ENCODE data around the gene CDH13.

Gene CDH13

GRCh38 chr16:83744441-83744981, 1117.7 kb downstream of the CDH13 start:
- H3K27ac ChIP-seq (ENCODE audit: low read depth, low read length), result no peak overlapping the region
- H3K9ac ChIP-seq (ENCODE audit: low read length), result no peak overlapping the region
- H3K36me3 ChIP-seq (ENCODE audit: control insufficient read depth, insufficient read depth, low read length), result no peaks in the 10 kb centered on the region
- no peak overlapping the region for H3K4me3 ChIP-seq (ENCODE audit: low read depth, low read length)
- H3K27me3 ChIP-seq (ENCODE audit: control insufficient read depth, insufficient read depth, low read length), result no peaks in the 10 kb centered on the region
- H3K9me3 ChIP-seq (ENCODE audit: control insufficient read depth, insufficient read depth, low read depth, low read length), result peaks cover 3% of the 10 kb centered on the region; the same call in 1 of the 2 replicates
- peaks cover 10% of the 10 kb centered on the region; the same call in 1 of the 2 replicates for H3K4me1 ChIP-seq (ENCODE audit: control insufficient read depth, insufficient read depth, low read length)

- Histone ChIP-seq H3K27me3 (ENCODE audit: control insufficient read depth, insufficient read depth, low read length) (no peaks in the 10 kb centered on the region), H3K9me3 (ENCODE audit: control insufficient read depth, insufficient read depth, low read depth, low read length) (peaks cover 3% of the 10 kb centered on the region; the same call in 1 of the 2 replicates), H3K36me3 (ENCODE audit: control insufficient read depth, insufficient read depth, low read length) (no peaks in the 10 kb centered on the region), H3K4me1 (ENCODE audit: control insufficient read depth, insufficient read depth, low read length) (peaks cover 10% of the 10 kb centered on the region; the same call in 1 of the 2 replicates), H3K4me3 (ENCODE audit: low read depth, low read length) (no peak overlapping the region), H3K9ac (ENCODE audit: low read length) (no peak overlapping the region), H3K27ac (ENCODE audit: low read depth, low read length) (no peak overlapping the region)
These were observed 1119.8 kb downstream of the CDH13 start for GRCh38 chr16:83746611-83747010.

- no peaks in the 10 kb centered on the region for H3K27me3 ChIP-seq (ENCODE audit: control insufficient read depth, insufficient read depth, low read length)
- peaks cover 3% of the 10 kb centered on the region; the same call in 1 of the 2 replicates for H3K9me3 ChIP-seq (ENCODE audit: control insufficient read depth, insufficient read depth, low read depth, low read length)
- H3K9ac ChIP-seq (ENCODE audit: low read length), result no peak overlapping the region
- H3K36me3 ChIP-seq (ENCODE audit: control insufficient read depth, insufficient read depth, low read length), result no peaks in the 10 kb centered on the region
- no peak overlapping the region for H3K27ac ChIP-seq (ENCODE audit: low read depth, low read length)
- H3K4me1 ChIP-seq (ENCODE audit: control insufficient read depth, insufficient read depth, low read length), result peaks cover 10% of the 10 kb centered on the region; the same call in 1 of the 2 replicates
- no peak overlapping the region for H3K4me3 ChIP-seq (ENCODE audit: low read depth, low read length)
These were observed 1121.2 kb downstream of the CDH13 start for GRCh38 chr16:83747936-83748335.

DNA sequence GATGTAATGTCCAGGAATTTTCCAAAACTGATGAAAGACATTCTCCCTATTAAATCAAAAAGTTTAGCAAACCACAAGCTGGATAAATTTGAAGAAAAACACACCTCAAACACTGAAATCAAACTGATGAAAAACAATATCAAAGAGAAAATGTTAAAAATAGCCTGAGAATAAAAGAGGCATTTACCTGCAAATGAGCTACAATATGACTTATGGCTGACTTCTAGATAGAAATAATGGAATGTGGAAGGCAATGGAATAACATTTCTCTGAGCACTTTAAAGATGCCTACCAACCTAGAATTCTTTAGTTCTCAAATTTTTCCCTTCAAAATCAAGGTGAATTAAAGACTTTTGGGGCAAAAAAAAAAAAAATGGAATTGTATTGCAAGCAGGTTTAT, 1128.6 kb downstream of the CDH13 start:
- Histone ChIP-seq H3K4me3 (ENCODE audit: low read depth, low read length) (no peak overlapping the region), H3K9me3 (ENCODE audit: control insufficient read depth, insufficient read depth, low read depth, low read length) (peaks cover 23% of the 10 kb centered on the region; the same call in 1 of the 2 replicates), H3K36me3 (ENCODE audit: control insufficient read depth, insufficient read depth, low read length) (no peaks in the 10 kb centered on the region), H3K9ac (ENCODE audit: low read length) (no peak overlapping the region), H3K4me1 (ENCODE audit: control insufficient read depth, insufficient read depth, low read length) (no peaks in the 10 kb centered on the region), H3K27me3 (ENCODE audit: control insufficient read depth, insufficient read depth, low read length) (no peaks in the 10 kb centered on the region), H3K27ac (ENCODE audit: low read depth, low read length) (no peak overlapping the region)

DNA sequence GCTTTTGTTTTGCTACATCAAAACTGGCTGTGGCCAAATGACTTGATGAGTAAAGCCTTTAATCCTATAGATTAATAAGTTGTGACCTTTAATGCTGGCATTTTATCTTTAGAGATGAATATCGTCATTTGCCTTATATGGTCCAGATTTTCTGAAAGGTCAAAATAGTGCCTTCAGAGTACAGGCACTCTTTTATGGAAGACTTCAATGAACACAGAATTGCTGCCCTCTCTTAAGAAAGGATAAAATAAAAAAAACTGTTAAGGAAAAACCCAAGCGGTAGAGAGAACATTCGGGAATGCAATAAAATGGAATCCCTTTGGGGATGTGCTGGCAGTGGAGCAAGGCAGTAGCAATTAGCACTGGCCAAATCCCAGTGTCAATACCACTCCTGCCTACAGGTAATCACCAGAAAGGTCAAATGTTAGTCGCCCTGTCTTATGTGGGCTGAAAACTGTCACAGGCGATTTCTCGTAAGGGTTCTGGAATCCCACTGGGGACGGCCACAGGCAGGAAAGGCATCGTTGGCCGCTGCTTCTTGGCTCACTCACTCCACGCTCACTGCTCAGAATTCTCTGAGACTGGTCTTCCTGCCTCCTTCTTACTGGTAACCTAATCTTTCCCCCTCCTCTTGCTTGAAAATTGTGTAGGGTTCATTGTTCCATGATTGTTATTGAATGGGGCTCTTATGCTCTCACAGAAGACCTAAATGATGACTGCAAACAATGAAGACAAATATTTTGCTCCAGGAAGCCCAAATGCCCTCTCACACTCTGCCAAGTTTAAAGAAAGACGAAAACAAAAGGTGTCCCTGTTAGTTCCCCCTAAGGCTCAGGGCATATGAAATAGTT, 1135.6 kb downstream of the CDH13 start:
- Histone ChIP-seq H3K9ac (ENCODE audit: low read length) (no peak overlapping the region), H3K27ac (ENCODE audit: low read depth, low read length) (no peak overlapping the region), H3K4me3 (ENCODE audit: low read depth, low read length) (no peak overlapping the region), H3K4me1 (ENCODE audit: control insufficient read depth, insufficient read depth, low read length) (no peaks in the 10 kb centered on the region; the same call in 1 of the 2 replicates), H3K36me3 (ENCODE audit: control insufficient read depth, insufficient read depth, low read length) (no peaks in the 10 kb centered on the region), H3K9me3 (ENCODE audit: control insufficient read depth, insufficient read depth, low read depth, low read length) (no peaks in the 10 kb centered on the region; the same call in 1 of the 2 replicates), H3K27me3 (ENCODE audit: control insufficient read depth, insufficient read depth, low read length) (no peaks in the 10 kb centered on the region)

GRCh38 chr16:83762992-83763358, 1136.2 kb downstream of the CDH13 start:
- Histone ChIP-seq H3K4me3 (ENCODE audit: low read depth, low read length) (no peak overlapping the region), H3K27ac (ENCODE audit: low read depth, low read length) (no peak overlapping the region), H3K27me3 (ENCODE audit: control insufficient read depth, insufficient read depth, low read length) (no peaks in the 10 kb centered on the region), H3K9ac (ENCODE audit: low read length) (no peak overlapping the region), H3K9me3 (ENCODE audit: control insufficient read depth, insufficient read depth, low read depth, low read length) (no peaks in the 10 kb centered on the region; the same call in 1 of the 2 replicates), H3K36me3 (ENCODE audit: control insufficient read depth, insufficient read depth, low read length) (no peaks in the 10 kb centered on the region), H3K4me1 (ENCODE audit: control insufficient read depth, insufficient read depth, low read length) (no peaks in the 10 kb centered on the region; the same call in 1 of the 2 replicates)

DNA sequence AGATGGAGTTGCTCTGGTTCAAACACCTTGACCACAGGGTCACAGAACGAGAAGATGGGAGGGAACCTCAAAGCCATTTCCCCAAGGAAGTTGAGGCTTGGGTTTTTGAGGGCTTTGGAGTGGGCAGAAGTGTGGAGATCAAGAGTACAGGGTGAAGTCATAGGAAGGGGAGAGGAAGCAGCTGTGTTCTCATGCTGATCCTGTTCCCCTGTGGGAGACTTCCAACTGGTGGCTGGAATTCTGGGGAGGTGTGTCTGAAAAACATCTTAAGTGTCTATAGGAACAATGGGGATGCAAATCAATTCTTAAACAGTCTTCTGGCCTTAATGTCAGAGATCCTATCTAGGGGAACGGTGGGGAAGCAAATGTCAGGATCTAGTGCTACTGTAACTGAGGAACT, 1142.2 kb downstream of the CDH13 start:
- Histone ChIP-seq H3K36me3 (ENCODE audit: control insufficient read depth, insufficient read depth, low read length) (no peaks in the 10 kb centered on the region), H3K27me3 (ENCODE audit: control insufficient read depth, insufficient read depth, low read length) (no peaks in the 10 kb centered on the region), H3K4me1 (ENCODE audit: control insufficient read depth, insufficient read depth, low read length) (peaks cover 34% of the 10 kb centered on the region), H3K27ac (ENCODE audit: low read depth, low read length) (peak overlapping the region; percentile 38; the same call in 1 of the 2 replicates), H3K9me3 (ENCODE audit: control insufficient read depth, insufficient read depth, low read depth, low read length) (no peaks in the 10 kb centered on the region; the same call in 1 of the 2 replicates), H3K9ac (ENCODE audit: low read length) (peak overlapping the region; percentile 48), H3K4me3 (ENCODE audit: low read depth, low read length) (peak overlapping the region; percentile 1; the same call in 1 of the 2 replicates)

- Histone ChIP-seq H3K27ac (ENCODE audit: low read depth, low read length) (peak overlapping the region; percentile 60; the same call in 1 of the 2 replicates), H3K9me3 (ENCODE audit: control insufficient read depth, insufficient read depth, low read depth, low read length) (no peaks in the 10 kb centered on the region; the same call in 1 of the 2 replicates), H3K4me1 (ENCODE audit: control insufficient read depth, insufficient read depth, low read length) (peaks cover 34% of the 10 kb centered on the region), H3K4me3 (ENCODE audit: low read depth, low read length) (peak overlapping the region; percentile 32), H3K9ac (ENCODE audit: low read length) (peak overlapping the region; percentile 66), H3K27me3 (ENCODE audit: control insufficient read depth, insufficient read depth, low read length) (no peaks in the 10 kb centered on the region), H3K36me3 (ENCODE audit: control insufficient read depth, insufficient read depth, low read length) (no peaks in the 10 kb centered on the region)
These were observed 1142.7 kb downstream of the CDH13 start for GRCh38 chr16:83769397-83770008.

GRCh38 chr16:83771306-83771942, 1144.7 kb downstream of the CDH13 start:
- Histone ChIP-seq H3K27me3 (ENCODE audit: control insufficient read depth, insufficient read depth, low read length) (no peaks in the 10 kb centered on the region), H3K36me3 (ENCODE audit: control insufficient read depth, insufficient read depth, low read length) (no peaks in the 10 kb centered on the region), H3K9me3 (ENCODE audit: control insufficient read depth, insufficient read depth, low read depth, low read length) (no peaks in the 10 kb centered on the region; the same call in 1 of the 2 replicates), H3K27ac (ENCODE audit: low read depth, low read length) (no peak overlapping the region; the same call in 1 of the 2 replicates), H3K4me3 (ENCODE audit: low read depth, low read length) (no peak overlapping the region), H3K4me1 (ENCODE audit: control insufficient read depth, insufficient read depth, low read length) (peaks cover 34% of the 10 kb centered on the region), H3K9ac (ENCODE audit: low read length) (no peak overlapping the region)

- peaks cover 34% of the 10 kb centered on the region for H3K4me1 ChIP-seq (ENCODE audit: control insufficient read depth, insufficient read depth, low read length)
- no peak overlapping the region for H3K9ac ChIP-seq (ENCODE audit: low read length)
- H3K9me3 ChIP-seq (ENCODE audit: control insufficient read depth, insufficient read depth, low read depth, low read length), result no peaks in the 10 kb centered on the region
- no peak overlapping the region for H3K4me3 ChIP-seq (ENCODE audit: low read depth, low read length)
- no peak overlapping the region for H3K27ac ChIP-seq (ENCODE audit: low read depth, low read length)
- no peaks in the 10 kb centered on the region for H3K27me3 ChIP-seq (ENCODE audit: control insufficient read depth, insufficient read depth, low read length)
- no peaks in the 10 kb centered on the region for H3K36me3 ChIP-seq (ENCODE audit: control insufficient read depth, insufficient read depth, low read length)
These were observed 1146.0 kb downstream of the CDH13 start for GRCh38 chr16:83772806-83773205.
